CD14-positive monocyte (primary cell): Measurements from ENCODE around the gene BZW1. TPM values are rescaled to one million over a fixed set of nuclear protein-coding genes. Genes with fewer than 3 reads are reported as not detected.
A peak's percentile ranks its signal among the peaks of the same experiment; 100 is the strongest.

ENCODE experiments used
- DNase-seq, 3 donors: peaks; one replicate each; pipeline ENCODE4 v3.0.0-alpha.2; 2011 to 2022
- H2AFZ ChIP-seq: 2 replicates; pipeline ENCODE4 v1.6.0; 2012; ENCODE audit warnings: mild to moderate bottlenecking, low read depth, low read length, inconsistent platforms; ENCODE audit not compliant: insufficient read depth, poor library complexity, severe bottlenecking
- H3K27ac ChIP-seq, 2 donors: 1 replicate in 1 of 2; 2 replicates in 1 of 2; pipeline ENCODE4 v1.5.1; 2012 to 2013; ENCODE audit warnings: low read length in 2 of 2, control low read depth in 1 of 2, inconsistent platforms in 1 of 2, low read depth in 1 of 2, mild to moderate bottlenecking in 1 of 2
- H3K27me3 ChIP-seq, 2 donors: one replicate each; pipeline versions ENCODE4 v1.6.0 to v1.6.1; 2011 to 2013; ENCODE audit warnings: low read length in 2 of 2; ENCODE audit not compliant: control insufficient read depth in 2 of 2, insufficient read depth in 2 of 2
- H3K36me3 ChIP-seq, 2 donors: replicated peaks in 1 of 2; 1 replicate in 1 of 2; 2 replicates in 1 of 2; pipeline versions ENCODE4 v1.5.1 to v1.6.1; 2012 to 2013; ENCODE audit warnings: low read length in 2 of 2, control low read depth in 1 of 2, inconsistent platforms in 1 of 2, mild to moderate bottlenecking in 1 of 2; ENCODE audit not compliant: insufficient read depth in 2 of 2, control insufficient read depth in 1 of 2
- H3K4me1 ChIP-seq, 2 donors: 1 replicate in 1 of 2; 2 replicates in 1 of 2; pipeline versions ENCODE4 v1.5.1 to v1.6.1; 2012 to 2013; ENCODE audit warnings: low read length in 2 of 2, control low read depth in 1 of 2, inconsistent platforms in 1 of 2, mild to moderate bottlenecking in 1 of 2, moderate library complexity in 1 of 2; ENCODE audit not compliant: insufficient read depth in 2 of 2, control insufficient read depth in 1 of 2
- H3K4me2 ChIP-seq: replicated peaks from 2 replicates; pipeline ENCODE3; 2012; ENCODE audit warnings: low read length, moderate library complexity, mild to moderate bottlenecking; ENCODE audit not compliant: poor library complexity, severe bottlenecking; ENCODE audit errors: extremely low read depth
- H3K4me3 ChIP-seq, 3 experiments: fragments of 200-600 bp in 1 of 3; sonication (generic) in 1 of 3; replicated peaks in 1 of 3; 1 replicate in 2 of 3; 2 replicates in 1 of 3; pipeline ENCODE4 v1.5.1; 2011 to 2013; ENCODE audit warnings: low read length in 3 of 3, mild to moderate bottlenecking in 3 of 3, control low read depth in 2 of 3, low read depth in 2 of 3, inconsistent platforms in 1 of 3, moderate library complexity in 1 of 3
- H3K79me2 ChIP-seq: 2 replicates; pipeline ENCODE4 v1.6.0; 2012; ENCODE audit warnings: mild to moderate bottlenecking, control low read depth, inconsistent platforms, low read length, moderate library complexity; ENCODE audit not compliant: insufficient read depth
- H3K9ac ChIP-seq: 2 replicates; pipeline ENCODE4 v1.6.0; 2017; ENCODE audit warnings: low read length, mild to moderate bottlenecking; ENCODE audit not compliant: insufficient read depth, poor library complexity, severe bottlenecking
- H3K9me3 ChIP-seq, 2 donors: replicated peaks in 1 of 2; 1 replicate in 1 of 2; 2 replicates in 1 of 2; pipeline versions ENCODE4 v1.5.1 to v1.6.1; 2012 to 2013; ENCODE audit warnings: low read length in 2 of 2, control low read depth in 1 of 2; ENCODE audit not compliant: control insufficient read depth in 1 of 2, insufficient read depth in 1 of 2
- H4K20me1 ChIP-seq: 2 replicates; pipeline ENCODE4 v1.6.0; 2012; ENCODE audit warnings: mild to moderate bottlenecking, low read length, control low read depth, moderate library complexity; ENCODE audit not compliant: insufficient read depth
- H3K27ac Mint-ChIP-seq, 7 donors: one replicate each; pipeline ENCODE4 v1.8.0; 2020; ENCODE audit warnings: mild to moderate bottlenecking in 7 of 7, mixed read lengths in 7 of 7, moderate library complexity in 6 of 7, inconsistent platforms in 2 of 7
- H3K27me3 Mint-ChIP-seq, 3 donors: one replicate each; pipeline ENCODE4 v1.8.0; 2021 to 2022; ENCODE audit warnings: low read depth in 3 of 3, mild to moderate bottlenecking in 3 of 3, mixed read lengths in 3 of 3, moderate library complexity in 3 of 3, inconsistent platforms in 1 of 3
- H3K36me3 Mint-ChIP-seq, 2 donors: one replicate each; pipeline ENCODE4 v1.8.0; 2020; ENCODE audit warnings: mixed read lengths in 2 of 2, inconsistent platforms in 1 of 2, mild to moderate bottlenecking in 1 of 2
- H3K4me1 Mint-ChIP-seq: one replicate; pipeline ENCODE4 v1.8.0; 2020; ENCODE audit warnings: mild to moderate bottlenecking, mixed read lengths
- H3K4me3 Mint-ChIP-seq, 2 donors: one replicate each; pipeline ENCODE4 v1.8.0; 2020; ENCODE audit warnings: mild to moderate bottlenecking in 2 of 2, mixed read lengths in 2 of 2, moderate library complexity in 1 of 2
- H3K9me3 Mint-ChIP-seq, 7 donors: one replicate each; pipeline ENCODE4 v1.8.0; 2020 to 2022; ENCODE audit warnings: mixed read lengths in 7 of 7, mild to moderate bottlenecking in 6 of 7, moderate library complexity in 6 of 7, inconsistent platforms in 2 of 7
- WGBS: methylation state at CpG from one replicate; pipeline ENCODE4 v1.1.5; 2013; ENCODE audit warnings: missing lambda C conversion rate; ENCODE audit not compliant: insufficient coverage; 5-methylcytosine and 5-hydroxymethylcytosine counted together
- intact Hi-C, 2 donors: fragments of 100-400 bp; cut with micrococcal nuclease; formaldehyde crosslinking; loops; one replicate each; pipeline versions ENCODE4 v1.15.0 to v1.15.1; 2023
- polyA plus RNA-seq, 3 donors: library from polyadenylated mRNA; depleted of rRNA in 1 of 3; unstranded in 2 of 3; stranded (reverse) in 1 of 3; fragments of 300-500 nt in 2 of 3; fragments of >200 nt in 1 of 3; fragmentation: Illumina TruSeq in 2 of 3; gene quantifications; 1 replicate in 2 of 3; 2 replicates in 1 of 3; pipeline ENCODE4 v1.2.3, GENCODE V29; 2012 to 2021
- TF ChIP-seq, protein P1 (sequence below): fragments of 200-600 bp; IDR thresholded peaks from one replicate; pipeline ENCODE4 v1.8.0; 2022; ENCODE audit warnings: antibody characterized with exemption, mild to moderate bottlenecking

Gene BZW1
- polyA plus RNA-seq, 3 donors, result 58.0 to 221 (median 202) TPM

DNA sequence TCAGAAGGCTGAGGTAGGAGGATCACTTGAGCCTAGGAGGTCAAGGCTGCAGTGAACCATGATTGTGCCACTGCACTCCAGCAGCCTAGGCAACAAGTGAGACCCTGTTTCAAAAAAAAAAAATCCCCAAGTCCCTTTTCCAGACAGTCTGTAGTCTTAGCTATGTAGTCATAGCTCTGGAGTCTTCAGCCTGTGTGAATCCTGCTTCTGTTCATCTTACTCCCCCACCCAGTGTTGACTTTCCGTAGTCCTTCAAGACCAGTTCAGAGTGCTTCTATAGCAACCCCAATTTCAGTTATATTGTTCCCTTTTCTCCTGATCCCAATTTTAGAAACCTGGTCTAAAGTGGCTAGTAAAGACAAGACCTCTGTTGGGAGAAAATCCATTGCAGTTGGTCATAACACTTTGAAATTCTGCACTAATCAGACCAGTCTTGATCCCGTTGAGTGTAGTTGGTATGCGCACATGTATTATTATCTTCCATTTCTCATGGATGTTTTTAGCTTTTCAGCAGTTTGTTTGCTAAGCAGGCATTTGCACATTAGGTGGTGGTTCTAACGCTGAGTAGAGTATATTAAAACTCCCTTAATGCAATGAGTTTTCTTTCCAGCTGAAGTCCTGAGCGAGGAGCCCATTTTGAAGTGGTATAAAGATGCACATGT is 9.0 kb downstream of the BZW1 start:
- TF ChIP-seq, protein P1, sequence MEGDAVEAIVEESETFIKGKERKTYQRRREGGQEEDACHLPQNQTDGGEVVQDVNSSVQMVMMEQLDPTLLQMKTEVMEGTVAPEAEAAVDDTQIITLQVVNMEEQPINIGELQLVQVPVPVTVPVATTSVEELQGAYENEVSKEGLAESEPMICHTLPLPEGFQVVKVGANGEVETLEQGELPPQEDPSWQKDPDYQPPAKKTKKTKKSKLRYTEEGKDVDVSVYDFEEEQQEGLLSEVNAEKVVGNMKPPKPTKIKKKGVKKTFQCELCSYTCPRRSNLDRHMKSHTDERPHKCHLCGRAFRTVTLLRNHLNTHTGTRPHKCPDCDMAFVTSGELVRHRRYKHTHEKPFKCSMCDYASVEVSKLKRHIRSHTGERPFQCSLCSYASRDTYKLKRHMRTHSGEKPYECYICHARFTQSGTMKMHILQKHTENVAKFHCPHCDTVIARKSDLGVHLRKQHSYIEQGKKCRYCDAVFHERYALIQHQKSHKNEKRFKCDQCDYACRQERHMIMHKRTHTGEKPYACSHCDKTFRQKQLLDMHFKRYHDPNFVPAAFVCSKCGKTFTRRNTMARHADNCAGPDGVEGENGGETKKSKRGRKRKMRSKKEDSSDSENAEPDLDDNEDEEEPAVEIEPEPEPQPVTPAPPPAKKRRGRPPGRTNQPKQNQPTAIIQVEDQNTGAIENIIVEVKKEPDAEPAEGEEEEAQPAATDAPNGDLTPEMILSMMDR, result no peak
- WGBS, result 93% methylated on average over 2 of the region's 5 CpGs
- Histone ChIP-seq H3K27me3 (no peaks in the 10 kb centered on the region), H2AFZ (no peak overlapping the region), H3K9me3 (no peaks in the 10 kb centered on the region), H3K4me2 (no peak overlapping the region), H3K79me2 (peaks cover 20% of the 10 kb centered on the region), H3K27ac (peak overlapping the region in 1 of 2 donors; percentile 6), H3K4me1 (no peaks in the 10 kb centered on the region), H3K9ac (no peak overlapping the region), H3K36me3 (peaks cover 68 to 79% of the 10 kb centered on the region in 2 donors), H4K20me1 (peaks cover 21% of the 10 kb centered on the region), H3K4me3 (no peak overlapping the region)
- H3K27ac Mint-ChIP-seq, result peak overlapping the region in 1 of 7 donors; percentile 23
- H3K9me3 Mint-ChIP-seq, result no peaks in the 10 kb centered on the region
- no peak for DNase-seq
- no peak overlapping the region for H3K4me3 Mint-ChIP-seq
- intact Hi-C loops, result no loop called here
- H3K27me3 Mint-ChIP-seq, result no peaks in the 10 kb centered on the region
- H3K4me1 Mint-ChIP-seq, result peaks cover 2% of the 10 kb centered on the region
- H3K36me3 Mint-ChIP-seq, result peaks cover 61 to 72% of the 10 kb centered on the region in 2 donors

DNA sequence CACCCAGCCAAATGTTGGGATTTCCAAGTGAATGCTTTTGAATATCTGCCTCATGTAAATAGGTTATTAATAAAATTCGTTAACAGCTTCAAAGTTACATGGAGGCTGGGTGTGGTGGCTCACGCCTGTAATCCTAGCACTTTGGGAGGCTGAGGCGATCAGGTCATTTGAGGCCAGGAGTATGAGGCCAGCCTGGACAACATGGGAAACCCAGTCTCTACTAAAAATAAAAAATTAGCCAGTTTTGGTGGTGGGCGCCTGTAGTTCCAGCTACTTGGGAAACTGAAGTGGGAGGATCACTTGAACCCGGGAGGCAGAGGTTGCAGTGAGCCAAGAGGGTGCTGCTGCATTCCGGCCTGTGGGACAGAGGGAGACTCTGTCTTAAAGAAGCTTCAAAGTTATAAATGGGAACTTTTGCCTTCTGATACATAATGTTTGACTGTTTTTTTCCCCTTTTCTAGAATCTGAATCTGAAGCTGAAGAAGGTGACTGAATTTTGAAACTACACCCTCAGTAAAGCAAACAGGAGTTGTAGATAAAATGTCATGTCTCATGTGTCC is 10.1 kb downstream of the BZW1 start:
- DNase-seq, result no peak
- TF ChIP-seq, protein P1, result no peak

More for the DNA sequence above, 10.1 kb downstream of the BZW1 start:
- no peak overlapping the region for H3K27ac ChIP-seq
- peaks cover 58 to 68% of the 10 kb centered on the region in 2 donors for H3K36me3 ChIP-seq
- no peak overlapping the region for H3K4me2 ChIP-seq
- peaks cover 11% of the 10 kb centered on the region for H3K79me2 ChIP-seq
- intact Hi-C loops, result no loop called here
- 100% methylated on average over 4 of the region's 6 CpGs for WGBS
- H3K9me3 Mint-ChIP-seq, result no peaks in the 10 kb centered on the region
- H3K36me3 Mint-ChIP-seq, result peaks cover 51 to 63% of the 10 kb centered on the region in 2 donors
- no peaks in the 10 kb centered on the region for H3K27me3 Mint-ChIP-seq
- H3K4me1 ChIP-seq, result no peaks in the 10 kb centered on the region
- peaks cover 11% of the 10 kb centered on the region for H4K20me1 ChIP-seq
- H3K27ac Mint-ChIP-seq, result peak overlapping the region in 2 of 7 donors; percentile 18 to 51
- H3K9me3 ChIP-seq, result no peaks in the 10 kb centered on the region
- H3K4me1 Mint-ChIP-seq, result peaks cover 2% of the 10 kb centered on the region
- H3K4me3 ChIP-seq, result no peak overlapping the region
- H3K9ac ChIP-seq, result no peak overlapping the region
- H3K27me3 ChIP-seq, result no peaks in the 10 kb centered on the region
- no peak overlapping the region for H2AFZ ChIP-seq
- H3K4me3 Mint-ChIP-seq, result no peak overlapping the region
